ENCODE results near the gene PNISR. TPM values are rescaled to one million over a fixed set of nuclear protein-coding genes. Genes with fewer than 3 reads are reported as not detected.
A peak's percentile ranks its signal among the peaks of the same experiment; 100 is the strongest.

The PNISR gene
- total RNA-seq, 1 donor, result 78.2 TPM

DNA sequence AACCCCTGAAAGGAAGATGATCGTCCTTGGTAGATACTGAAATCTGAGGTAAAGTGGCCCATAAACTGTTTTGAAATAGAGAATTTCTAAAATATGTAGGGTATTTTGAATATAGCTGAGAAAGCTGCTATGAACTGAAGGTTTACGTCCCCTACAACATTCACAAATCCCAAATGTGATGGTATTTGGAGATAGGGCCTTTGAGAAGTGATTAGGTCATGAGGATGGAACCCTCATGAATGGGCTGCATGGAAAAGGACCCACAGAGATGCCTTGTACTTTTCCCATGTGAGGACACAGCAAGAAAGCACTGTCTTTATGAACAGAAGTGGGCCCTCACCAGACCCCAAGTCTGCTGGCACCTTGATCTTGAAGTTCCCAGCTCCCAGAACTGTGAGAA is 6.8 kb upstream of the PNISR start:
- H3K36me3 ChIP-seq (ENCODE audit: insufficient read depth, low read length), result no peaks in the 10 kb centered on the region
- peaks cover 16% of the 10 kb centered on the region for H3K79me2 ChIP-seq (ENCODE audit: insufficient read depth, low read length)
- H3K27ac ChIP-seq (ENCODE audit: low read depth, low read length), result no peak overlapping the region
- H3K4me2 ChIP-seq (ENCODE audit: insufficient read depth, low read length), result no peak overlapping the region
- no peaks in the 10 kb centered on the region for H3K9me3 ChIP-seq (ENCODE audit: low read depth, low read length)
- H4K20me1 ChIP-seq (ENCODE audit: insufficient read depth, low read length), result no peaks in the 10 kb centered on the region
- TF ChIP-seq, protein P1, sequence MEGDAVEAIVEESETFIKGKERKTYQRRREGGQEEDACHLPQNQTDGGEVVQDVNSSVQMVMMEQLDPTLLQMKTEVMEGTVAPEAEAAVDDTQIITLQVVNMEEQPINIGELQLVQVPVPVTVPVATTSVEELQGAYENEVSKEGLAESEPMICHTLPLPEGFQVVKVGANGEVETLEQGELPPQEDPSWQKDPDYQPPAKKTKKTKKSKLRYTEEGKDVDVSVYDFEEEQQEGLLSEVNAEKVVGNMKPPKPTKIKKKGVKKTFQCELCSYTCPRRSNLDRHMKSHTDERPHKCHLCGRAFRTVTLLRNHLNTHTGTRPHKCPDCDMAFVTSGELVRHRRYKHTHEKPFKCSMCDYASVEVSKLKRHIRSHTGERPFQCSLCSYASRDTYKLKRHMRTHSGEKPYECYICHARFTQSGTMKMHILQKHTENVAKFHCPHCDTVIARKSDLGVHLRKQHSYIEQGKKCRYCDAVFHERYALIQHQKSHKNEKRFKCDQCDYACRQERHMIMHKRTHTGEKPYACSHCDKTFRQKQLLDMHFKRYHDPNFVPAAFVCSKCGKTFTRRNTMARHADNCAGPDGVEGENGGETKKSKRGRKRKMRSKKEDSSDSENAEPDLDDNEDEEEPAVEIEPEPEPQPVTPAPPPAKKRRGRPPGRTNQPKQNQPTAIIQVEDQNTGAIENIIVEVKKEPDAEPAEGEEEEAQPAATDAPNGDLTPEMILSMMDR (IDR thresholded peaks at IDR 0.05; ENCODE audit: extremely low read depth, low read depth, low read length), result no peak
- no peak for DNase-seq (ENCODE audit: insufficient read length, low spot score, missing footprints)
- no peak overlapping the region for H2AFZ ChIP-seq (ENCODE audit: low read length)
- H3K4me3 ChIP-seq (ENCODE audit: insufficient read depth, low read length), result no peak overlapping the region
- peaks cover 4% of the 10 kb centered on the region for H3K4me1 ChIP-seq (ENCODE audit: insufficient read depth, low read length)
- no peaks in the 10 kb centered on the region for H3K27me3 ChIP-seq (ENCODE audit: insufficient read depth, low read length)

DNA sequence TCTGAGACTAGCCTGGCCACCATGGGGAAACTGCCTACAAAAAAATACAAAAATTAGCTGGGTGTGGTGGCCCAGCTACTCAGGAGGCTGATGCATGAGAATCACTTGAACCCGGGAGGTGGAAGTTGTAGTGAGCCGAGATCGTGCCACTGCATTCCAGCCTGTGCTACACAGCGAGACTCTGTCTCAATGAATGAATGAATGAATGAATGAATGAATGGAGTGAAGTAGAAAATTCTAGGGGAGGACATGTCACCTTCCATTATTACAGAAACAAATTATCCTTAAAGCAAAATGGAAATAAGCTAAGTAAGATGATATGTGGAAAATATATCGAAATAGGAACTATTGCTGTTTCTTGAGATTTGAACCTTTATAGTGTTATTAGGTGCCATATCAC is 2.9 kb upstream of the PNISR start:
- H3K9me3 ChIP-seq (ENCODE audit: low read depth, low read length), result no peaks in the 10 kb centered on the region
- no peaks in the 10 kb centered on the region for H3K27me3 ChIP-seq (ENCODE audit: insufficient read depth, low read length)
- no peak overlapping the region for H3K4me2 ChIP-seq (ENCODE audit: insufficient read depth, low read length)
- TF ChIP-seq, protein P1 (IDR thresholded peaks at IDR 0.05; ENCODE audit: extremely low read depth, low read depth, low read length), result no peak
- H3K27ac ChIP-seq (ENCODE audit: low read depth, low read length), result no peak overlapping the region
- H3K79me2 ChIP-seq (ENCODE audit: insufficient read depth, low read length), result peaks cover 38% of the 10 kb centered on the region
- no peaks in the 10 kb centered on the region for H3K36me3 ChIP-seq (ENCODE audit: insufficient read depth, low read length)
- H2AFZ ChIP-seq (ENCODE audit: low read length), result no peak overlapping the region
- DNase-seq (ENCODE audit: insufficient read length, low spot score, missing footprints), result no peak
- H3K4me3 ChIP-seq (ENCODE audit: insufficient read depth, low read length), result no peak overlapping the region
- H3K4me1 ChIP-seq (ENCODE audit: insufficient read depth, low read length), result peaks cover 25% of the 10 kb centered on the region
- H4K20me1 ChIP-seq (ENCODE audit: insufficient read depth, low read length), result peaks cover 17% of the 10 kb centered on the region

DNA sequence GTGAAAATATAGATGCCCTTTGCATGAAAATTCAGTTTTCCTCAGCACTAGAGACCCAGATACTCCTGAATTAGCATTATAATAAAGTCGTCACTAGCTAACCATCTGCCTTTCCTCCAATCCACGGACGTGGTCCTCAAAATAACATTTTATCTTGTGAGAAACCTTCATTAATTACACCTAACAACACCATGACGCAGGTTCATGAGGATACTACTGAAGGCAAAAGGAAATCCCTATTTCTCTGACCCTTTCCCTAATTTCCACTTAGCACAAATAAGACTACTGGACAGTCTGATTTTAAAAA is 1.3 kb upstream of the PNISR start:
- Histone ChIP-seq H3K27me3 (ENCODE audit: insufficient read depth, low read length) (no peaks in the 10 kb centered on the region), H3K79me2 (ENCODE audit: insufficient read depth, low read length) (peaks cover 54% of the 10 kb centered on the region), H4K20me1 (ENCODE audit: insufficient read depth, low read length) (peaks cover 33% of the 10 kb centered on the region), H3K4me1 (ENCODE audit: insufficient read depth, low read length) (peaks cover 25% of the 10 kb centered on the region), H2AFZ (ENCODE audit: low read length) (peak overlapping the region; percentile 97), H3K9me3 (ENCODE audit: low read depth, low read length) (no peaks in the 10 kb centered on the region), H3K4me3 (ENCODE audit: insufficient read depth, low read length) (peak overlapping the region; percentile 96), H3K36me3 (ENCODE audit: insufficient read depth, low read length) (no peaks in the 10 kb centered on the region), H3K27ac (ENCODE audit: low read depth, low read length) (peak overlapping the region; percentile 100), H3K4me2 (ENCODE audit: insufficient read depth, low read length) (peak overlapping the region; percentile 86)
- no peak for DNase-seq (ENCODE audit: insufficient read length, low spot score, missing footprints)
- TF ChIP-seq, protein P1 (IDR thresholded peaks at IDR 0.05; ENCODE audit: extremely low read depth, low read depth, low read length), result no peak

DNA sequence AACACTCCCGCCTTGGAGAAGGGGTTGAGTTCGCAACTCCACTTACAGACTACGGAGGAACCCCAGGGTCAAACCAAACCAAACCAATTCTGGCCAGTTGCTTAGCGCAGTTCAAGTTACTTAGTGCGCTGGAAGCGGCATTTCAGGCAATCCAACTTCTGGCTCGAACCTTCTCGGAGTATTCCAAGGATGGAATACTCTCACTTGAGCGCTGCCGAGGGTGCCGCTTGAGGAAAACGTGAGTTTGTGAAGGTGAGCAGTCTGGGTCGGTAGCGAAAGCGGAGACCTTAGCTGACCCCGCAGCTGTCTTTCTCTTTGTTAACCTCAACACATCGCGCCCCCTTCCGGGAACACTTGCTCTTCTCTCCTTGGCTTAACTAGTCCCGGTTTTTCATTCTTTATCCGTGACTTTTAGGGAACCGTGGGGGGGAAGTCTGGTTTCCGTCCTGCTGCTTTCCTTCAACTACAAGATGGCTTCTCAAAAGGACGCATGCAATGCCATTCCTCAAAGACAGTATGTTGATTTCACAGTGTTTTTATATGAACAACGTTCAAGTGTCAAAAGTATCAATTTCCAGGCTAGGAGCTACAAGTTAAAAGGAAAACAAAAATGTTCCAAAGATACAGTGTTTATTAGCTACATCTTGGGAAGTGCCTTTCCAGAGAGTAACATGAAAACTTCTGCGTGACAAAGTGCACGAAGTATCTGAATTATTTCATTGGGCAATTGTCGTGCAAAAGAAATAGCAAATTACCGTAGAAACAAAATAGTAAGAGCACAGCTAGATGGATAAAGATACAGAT is 741 bp upstream of the PNISR start:
- TF ChIP-seq, protein P1 (IDR thresholded peaks at IDR 0.05; ENCODE audit: extremely low read depth, low read depth, low read length), result peak; percentile 56
- H3K27ac ChIP-seq (ENCODE audit: low read depth, low read length), result peak overlapping the region; percentile 100
- H3K4me1 ChIP-seq (ENCODE audit: insufficient read depth, low read length), result peaks cover 25% of the 10 kb centered on the region
- H3K4me2 ChIP-seq (ENCODE audit: insufficient read depth, low read length), result peak overlapping the region; percentile 86
- H3K79me2 ChIP-seq (ENCODE audit: insufficient read depth, low read length), result peaks cover 59% of the 10 kb centered on the region
- DNase-seq (ENCODE audit: insufficient read length, low spot score, missing footprints), result peak; percentile 70
- peak overlapping the region; percentile 96 for H3K4me3 ChIP-seq (ENCODE audit: insufficient read depth, low read length)
- H3K27me3 ChIP-seq (ENCODE audit: insufficient read depth, low read length), result no peaks in the 10 kb centered on the region
- no peaks in the 10 kb centered on the region for H3K9me3 ChIP-seq (ENCODE audit: low read depth, low read length)
- H3K36me3 ChIP-seq (ENCODE audit: insufficient read depth, low read length), result no peaks in the 10 kb centered on the region
- peak overlapping the region; percentile 97 for H2AFZ ChIP-seq (ENCODE audit: low read length)
- H4K20me1 ChIP-seq (ENCODE audit: insufficient read depth, low read length), result peaks cover 38% of the 10 kb centered on the region
